Measurements from ENCODE around the gene PFDN1. TPM values are rescaled to one million over a fixed set of nuclear protein-coding genes. Genes with fewer than 3 reads are reported as not detected.
A peak's percentile ranks its signal among the peaks of the same experiment; 100 is the strongest.

The PFDN1 gene
- total RNA-seq, 2 experiments from 2014 or later: 50.6 to 57.1 TPM

DNA sequence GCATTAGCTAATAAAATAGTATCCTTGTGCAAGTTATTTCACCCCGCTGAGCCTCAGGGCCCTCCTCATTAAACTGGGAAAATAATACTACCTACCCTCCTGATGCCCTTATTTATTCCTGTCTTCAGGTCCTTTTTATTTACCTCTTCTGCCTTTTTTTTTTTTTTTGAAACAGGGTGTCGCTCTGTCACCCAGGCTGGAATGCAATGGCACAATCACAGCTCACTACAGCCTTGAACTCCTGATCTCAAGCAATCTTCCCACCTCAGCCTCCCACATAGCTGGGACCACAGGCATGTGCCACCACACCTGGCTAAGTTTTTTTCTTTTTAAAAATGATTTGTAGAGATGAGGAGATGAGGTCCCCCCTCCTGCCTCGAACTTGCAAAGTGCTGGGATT lies 22.6 kb upstream of the PFDN1 start:
- Mint-ChIP-seq H3K27me3 (ENCODE audit: low read depth) (no peaks in the 10 kb centered on the region), H3K9me3 (no peaks in the 10 kb centered on the region), H3K4me3 (no peak overlapping the region), H3K4me1 (ENCODE audit: low read depth) (peaks cover 7% of the 10 kb centered on the region), H3K36me3 (ENCODE audit: low read depth) (no peaks in the 10 kb centered on the region), H3K27ac (no peak overlapping the region)
- DNase-seq: no peak
- intact Hi-C loops (cut with micrococcal nuclease): no loop called here
- CTCF ChIA-PET: interaction anchor here (1.6 kb wide), 1 partner anchor 81 kb away, joined by 4 read pairs; no protein-coding TSS in a partner anchor

DNA sequence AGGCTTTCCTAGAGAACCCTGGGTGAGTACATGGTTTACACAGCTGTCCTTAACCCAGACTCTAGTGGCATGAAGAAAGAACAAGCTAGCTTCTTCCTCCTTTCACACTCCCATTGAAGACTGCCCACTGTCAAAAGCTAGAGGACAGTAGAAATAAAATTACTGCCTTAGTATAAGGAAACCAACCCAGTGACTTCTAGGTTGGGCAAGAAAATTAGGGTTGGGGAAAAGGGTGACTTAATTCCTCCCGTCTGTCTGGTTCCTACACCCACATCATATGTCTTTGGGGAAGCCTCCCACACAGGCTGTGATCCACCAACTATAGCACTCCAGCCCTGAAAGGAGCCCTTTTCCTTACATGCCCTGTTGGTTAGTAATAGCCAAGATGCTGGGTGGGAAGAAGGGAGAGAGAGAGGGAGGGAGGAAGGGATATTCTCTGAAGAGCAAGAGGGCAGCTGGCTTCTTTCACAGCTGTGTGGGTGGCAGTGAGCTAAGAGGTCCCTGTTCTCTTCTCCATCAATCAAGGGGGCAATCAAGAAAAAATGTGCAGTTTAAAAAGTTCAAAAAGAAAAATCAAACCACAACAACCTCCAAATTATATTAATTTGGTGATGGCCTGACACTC lies 21.8 kb upstream of the PFDN1 start:
- Mint-ChIP-seq H3K4me3 (no peak overlapping the region), H3K4me1 (ENCODE audit: low read depth) (peaks cover 7% of the 10 kb centered on the region), H3K36me3 (ENCODE audit: low read depth) (no peaks in the 10 kb centered on the region), H3K27me3 (ENCODE audit: low read depth) (no peaks in the 10 kb centered on the region), H3K9me3 (no peaks in the 10 kb centered on the region), H3K27ac (no peak overlapping the region)
- intact Hi-C loops (cut with micrococcal nuclease): no loop called here
- CTCF ChIA-PET: interaction anchor here (1.6 kb wide), 1 partner anchor 80 kb away, joined by 4 read pairs; no protein-coding TSS in a partner anchor
- DNase-seq: no peak

DNA sequence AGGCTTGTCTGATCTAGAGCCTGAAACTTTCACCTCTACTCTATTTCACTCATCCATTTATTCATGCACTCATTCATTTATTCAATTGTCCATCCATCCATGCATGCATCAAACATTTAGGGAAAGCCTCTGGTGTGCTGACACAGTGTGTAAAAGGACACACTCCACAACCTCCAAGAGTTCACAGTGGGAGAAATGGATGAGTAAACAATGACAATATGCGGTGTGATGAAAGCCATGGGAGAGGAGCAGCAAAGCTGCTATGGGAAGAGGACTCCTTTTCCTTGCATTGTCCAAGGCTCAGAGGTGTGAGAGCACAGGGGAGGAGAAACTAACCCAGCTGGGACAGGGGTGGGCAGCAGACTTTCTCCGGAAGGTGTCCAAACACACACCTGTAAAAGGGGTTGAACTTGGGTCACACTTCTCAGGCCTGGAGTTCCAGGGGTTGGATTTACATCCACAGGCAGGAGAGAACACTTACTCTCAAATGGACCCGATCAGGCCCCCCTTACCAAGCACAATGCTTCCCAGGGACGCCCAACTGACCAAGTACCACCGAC lies 21.2 kb upstream of the PFDN1 start:
- Mint-ChIP-seq H3K9me3 (no peaks in the 10 kb centered on the region), H3K4me1 (ENCODE audit: low read depth) (peaks cover 7% of the 10 kb centered on the region)

DNA sequence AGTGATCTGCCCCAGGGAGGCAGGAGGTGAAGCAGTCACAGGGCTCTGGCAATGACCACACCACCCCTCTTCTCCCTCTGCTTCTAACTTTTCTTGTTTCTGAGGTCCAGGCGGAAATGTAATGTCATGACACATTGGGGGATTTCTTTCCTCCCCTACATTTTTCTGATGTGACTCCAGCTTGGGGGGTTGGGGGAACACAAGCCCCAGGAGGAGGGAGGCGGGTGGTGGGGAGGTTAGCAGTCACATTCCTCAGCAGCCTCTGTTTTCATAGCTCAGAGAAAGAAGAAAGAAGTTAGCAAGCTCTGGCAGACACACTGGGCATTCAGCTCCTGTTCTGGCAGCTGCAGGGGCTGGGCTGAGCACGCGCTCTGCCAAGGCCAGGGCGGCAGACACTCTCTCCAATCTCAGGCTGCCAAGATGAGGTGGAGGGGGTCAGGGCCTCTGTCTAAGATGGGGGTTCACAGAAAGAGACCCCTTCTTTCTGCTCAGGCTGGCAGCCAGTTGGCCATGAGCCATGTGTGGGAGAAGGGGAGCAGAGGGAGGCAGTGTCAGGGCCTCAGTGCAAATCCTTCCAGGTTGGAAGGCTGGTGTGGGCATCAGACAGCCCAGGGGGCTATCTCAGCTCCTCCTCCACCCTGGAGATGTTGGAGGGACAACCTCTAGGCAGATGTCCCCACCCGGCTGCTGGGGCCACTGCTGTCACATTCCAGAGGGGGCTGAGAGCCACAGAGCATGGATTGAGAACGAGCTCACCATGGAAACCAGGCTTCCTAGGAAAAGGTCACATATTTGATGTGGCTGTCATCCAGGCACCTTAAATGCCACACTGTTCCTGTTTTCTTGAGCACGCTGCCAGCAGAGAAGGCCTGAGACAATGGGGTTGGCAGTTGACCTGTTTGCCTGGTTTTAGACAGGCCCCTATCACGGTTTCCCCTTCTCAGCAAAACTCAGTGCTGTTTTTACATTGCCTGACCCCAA lies 20.1 kb upstream of the PFDN1 start:
- no peak overlapping the region for H3K27ac Mint-ChIP-seq
- no peak for DNase-seq
- H3K27me3 Mint-ChIP-seq (ENCODE audit: low read depth): no peaks in the 10 kb centered on the region

More for the DNA sequence above, 21.2 kb upstream of the PFDN1 start:
- no peak overlapping the region for H3K27ac Mint-ChIP-seq
- no peaks in the 10 kb centered on the region for H3K27me3 Mint-ChIP-seq (ENCODE audit: low read depth)
- intact Hi-C loops (cut with micrococcal nuclease): no loop called here
- CTCF ChIA-PET: interaction anchor here (1.6 kb wide), 1 partner anchor 79 kb away, joined by 4 read pairs; no protein-coding TSS in a partner anchor
- no peaks in the 10 kb centered on the region for H3K36me3 Mint-ChIP-seq (ENCODE audit: low read depth)
- no peak overlapping the region for H3K4me3 Mint-ChIP-seq
- DNase-seq: no peak

DNA sequence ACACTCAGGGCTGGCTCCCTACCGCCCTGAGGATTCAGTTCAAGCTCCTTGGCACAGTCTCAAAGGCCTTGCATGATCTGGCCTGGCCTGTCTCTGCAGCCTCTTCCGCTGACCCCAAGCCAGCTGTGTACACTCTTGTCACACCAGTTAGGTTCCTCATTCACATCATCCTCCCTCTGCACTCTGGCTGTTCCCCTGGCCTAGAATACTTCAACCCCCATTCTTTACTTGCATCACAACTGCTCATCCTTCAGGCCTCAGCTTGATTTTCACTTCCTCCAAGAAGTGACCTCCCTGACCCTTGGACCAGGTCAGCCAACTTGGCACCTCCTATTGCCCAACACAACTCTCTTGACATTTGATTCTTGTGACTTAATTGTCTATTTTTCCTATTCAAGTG lies 18.9 kb upstream of the PFDN1 start:
- DNase-seq: no peak
- Mint-ChIP-seq H3K27ac (no peak overlapping the region), H3K27me3 (ENCODE audit: low read depth) (no peaks in the 10 kb centered on the region)

More for the DNA sequence above, 20.1 kb upstream of the PFDN1 start:
- no peaks in the 10 kb centered on the region for H3K9me3 Mint-ChIP-seq
- H3K4me1 Mint-ChIP-seq (ENCODE audit: low read depth): peaks cover 7% of the 10 kb centered on the region
- intact Hi-C loops (cut with micrococcal nuclease): no loop called here
- H3K36me3 Mint-ChIP-seq (ENCODE audit: low read depth): no peaks in the 10 kb centered on the region
- CTCF ChIA-PET: interaction anchor here (0.6 kb wide), 1 partner anchor 249 kb away, joined by 3 read pairs; no protein-coding TSS in a partner anchor
- H3K4me3 Mint-ChIP-seq: no peak overlapping the region

DNA sequence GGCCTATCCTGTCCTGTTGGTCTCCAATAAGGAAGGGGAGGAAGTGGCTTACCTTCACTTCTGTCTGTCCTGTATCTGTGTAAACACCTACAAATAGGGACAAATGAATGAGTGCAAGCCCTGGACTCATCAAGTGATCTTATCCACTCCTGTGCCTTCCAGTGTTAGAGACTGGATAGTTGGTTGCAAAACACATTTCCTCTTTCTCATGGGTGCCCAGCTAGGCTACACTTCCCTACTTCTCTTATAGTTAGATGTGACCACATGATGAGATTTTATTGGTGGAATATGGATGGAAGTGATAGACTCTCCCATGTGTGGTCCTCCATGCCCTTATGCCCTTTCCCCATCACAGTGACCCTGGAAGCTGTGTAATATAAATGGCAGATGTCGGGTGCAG lies 16.9 kb upstream of the PFDN1 start:
- Mint-ChIP-seq H3K36me3 (ENCODE audit: low read depth) (no peaks in the 10 kb centered on the region), H3K4me3 (no peak overlapping the region)
- CTCF ChIA-PET: interaction anchor here (0.6 to 2.6 kb wide), 4 partner anchors 9 to 76 kb away, joined by 4 to 10 read pairs (median 5); partner anchors contain the start of gene HBEGF

More for the DNA sequence above, 18.9 kb upstream of the PFDN1 start:
- intact Hi-C loops (cut with micrococcal nuclease): no loop called here
- Mint-ChIP-seq H3K4me1 (ENCODE audit: low read depth) (peaks cover 7% of the 10 kb centered on the region), H3K4me3 (no peak overlapping the region), H3K36me3 (ENCODE audit: low read depth) (no peaks in the 10 kb centered on the region), H3K9me3 (no peaks in the 10 kb centered on the region)
- CTCF ChIA-PET: interaction anchor here (2.6 kb wide), 1 partner anchor 24 kb away, joined by 10 read pairs; the partner anchor contains the start of gene HBEGF

DNA sequence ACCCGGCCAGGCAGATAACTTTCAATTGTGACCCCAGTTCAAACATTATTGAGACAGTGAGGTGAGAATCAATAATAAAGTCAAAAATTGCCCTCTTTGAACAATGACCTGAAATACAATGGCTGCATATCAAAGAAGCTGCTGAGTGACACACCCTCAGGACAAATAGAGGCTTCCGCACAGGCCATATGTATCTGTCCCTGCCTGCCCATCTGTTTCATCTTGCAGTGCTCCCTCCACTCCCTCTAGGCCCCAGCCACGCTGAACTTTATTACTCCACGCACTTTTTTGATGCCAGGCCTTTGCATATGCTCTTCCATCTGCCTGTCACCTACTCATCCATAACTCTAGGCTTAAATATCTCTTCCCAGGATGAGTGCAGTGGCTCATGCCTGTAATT lies 15.9 kb upstream of the PFDN1 start:
- CTCF ChIA-PET: no interaction called here
- intact Hi-C loops (cut with micrococcal nuclease): no loop called here
- no peaks in the 10 kb centered on the region for H3K36me3 Mint-ChIP-seq (ENCODE audit: low read depth)
- no peak overlapping the region for H3K4me3 Mint-ChIP-seq
- H3K27ac Mint-ChIP-seq: no peak overlapping the region
- no peaks in the 10 kb centered on the region for H3K9me3 Mint-ChIP-seq
- H3K27me3 Mint-ChIP-seq (ENCODE audit: low read depth): no peaks in the 10 kb centered on the region
- no peak for DNase-seq
- H3K4me1 Mint-ChIP-seq (ENCODE audit: low read depth): no peaks in the 10 kb centered on the region

More for the DNA sequence above, 16.9 kb upstream of the PFDN1 start:
- intact Hi-C loops (cut with micrococcal nuclease): no loop called here
- Mint-ChIP-seq H3K4me1 (ENCODE audit: low read depth) (peaks cover 5% of the 10 kb centered on the region), H3K9me3 (no peaks in the 10 kb centered on the region), H3K27me3 (ENCODE audit: low read depth) (no peaks in the 10 kb centered on the region), H3K27ac (no peak overlapping the region)
- DNase-seq: no peak

DNA sequence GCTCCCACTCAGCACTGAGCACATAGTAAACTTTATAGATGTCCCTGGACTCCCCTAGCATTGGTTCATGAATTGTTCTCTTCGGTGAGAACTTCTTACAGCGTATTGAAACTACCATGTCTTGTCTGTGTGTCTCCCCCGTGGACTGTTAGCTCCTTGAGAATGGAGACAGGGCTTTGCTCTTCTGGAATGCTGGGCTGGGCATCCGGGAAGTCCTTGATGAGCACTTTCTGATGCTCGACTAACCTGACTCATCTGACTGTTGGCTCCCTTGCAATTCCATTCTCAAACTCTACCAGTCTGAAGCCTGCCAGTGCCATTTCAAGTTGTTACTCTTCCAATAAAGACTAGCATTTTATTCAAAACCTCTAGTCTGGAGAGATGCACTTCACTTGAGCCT lies 15.0 kb upstream of the PFDN1 start:
- intact Hi-C loops (cut with micrococcal nuclease): no loop called here
- DNase-seq: no peak
- Mint-ChIP-seq H3K9me3 (no peaks in the 10 kb centered on the region), H3K4me3 (no peak overlapping the region), H3K36me3 (ENCODE audit: low read depth) (no peaks in the 10 kb centered on the region), H3K4me1 (ENCODE audit: low read depth) (no peaks in the 10 kb centered on the region), H3K27ac (no peak overlapping the region), H3K27me3 (ENCODE audit: low read depth) (no peaks in the 10 kb centered on the region)
- CTCF ChIA-PET: interaction anchor here (1.1 to 1.3 kb wide), 2 partner anchors 28 to 78 kb away, joined by 3 read pairs; partner anchors contain the start of gene HBEGF

DNA sequence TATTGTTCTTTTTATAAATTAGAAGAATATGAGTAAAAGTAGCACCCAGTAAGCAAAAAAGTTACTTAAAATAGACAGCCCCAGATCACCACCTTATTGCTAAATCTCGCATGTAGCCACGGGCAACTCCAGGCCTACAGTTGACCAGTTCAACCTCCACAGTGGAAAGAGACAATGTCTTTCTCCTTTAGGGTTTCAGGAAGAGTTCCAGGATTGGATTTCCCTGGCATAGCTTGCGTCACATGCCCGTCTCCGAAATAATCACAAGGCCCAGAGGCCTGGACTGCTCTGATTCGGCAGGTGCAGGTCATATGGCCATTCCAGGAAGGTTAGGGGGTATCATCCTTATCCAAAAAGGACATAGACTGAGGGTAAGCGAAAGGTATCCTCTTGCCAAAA lies 9.9 kb upstream of the PFDN1 start:
- Mint-ChIP-seq H3K36me3 (ENCODE audit: low read depth) (no peaks in the 10 kb centered on the region), H3K27ac (no peak overlapping the region), H3K4me3 (no peak overlapping the region), H3K27me3 (ENCODE audit: low read depth) (peaks cover 4% of the 10 kb centered on the region), H3K9me3 (no peaks in the 10 kb centered on the region), H3K4me1 (ENCODE audit: low read depth) (peaks cover 4% of the 10 kb centered on the region)
- intact Hi-C loops (cut with micrococcal nuclease): no loop called here
- CTCF ChIA-PET: no interaction called here
- DNase-seq: no peak

DNA sequence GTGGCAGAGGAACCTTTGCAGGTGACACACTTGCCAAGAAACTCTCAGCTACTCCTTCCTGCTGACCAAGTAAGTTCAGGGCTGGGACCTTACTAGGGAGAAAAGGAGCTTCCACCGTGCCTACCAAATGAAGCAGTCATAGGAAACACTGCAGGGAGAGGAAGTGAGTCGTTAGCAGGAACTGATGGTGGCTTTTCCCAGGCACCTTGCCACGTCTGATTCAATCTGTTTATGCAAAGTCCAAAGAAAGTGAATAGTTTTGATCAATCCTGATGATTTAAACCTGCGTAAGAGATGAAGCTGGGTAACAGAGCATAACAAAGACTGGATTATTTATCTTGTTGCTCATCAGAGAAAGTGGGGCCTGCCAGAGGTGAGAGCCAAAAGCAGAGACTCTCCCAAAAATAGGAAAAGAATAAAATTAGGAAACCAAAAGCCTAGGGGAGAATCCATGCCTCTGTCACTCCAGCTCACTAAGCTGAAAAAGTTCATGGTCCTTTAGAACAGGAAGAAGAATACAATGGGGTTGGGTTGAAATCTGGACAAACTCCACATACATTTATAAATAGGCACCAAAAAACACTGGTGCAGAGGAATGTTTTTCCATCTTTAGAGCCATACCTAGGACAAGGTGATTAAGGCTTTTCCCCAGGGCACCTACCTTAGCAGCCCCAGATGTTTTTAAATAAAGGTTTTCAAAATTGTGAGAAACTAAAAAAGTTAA lies 9.3 kb upstream of the PFDN1 start:
- Mint-ChIP-seq H3K27ac (no peak overlapping the region), H3K9me3 (no peaks in the 10 kb centered on the region), H3K4me1 (ENCODE audit: low read depth) (peaks cover 4% of the 10 kb centered on the region), H3K4me3 (no peak overlapping the region), H3K36me3 (ENCODE audit: low read depth) (no peaks in the 10 kb centered on the region), H3K27me3 (ENCODE audit: low read depth) (peaks cover 4% of the 10 kb centered on the region)
- intact Hi-C loops (cut with micrococcal nuclease): no loop called here
- peak; percentile 15 for DNase-seq
- CTCF ChIA-PET: interaction anchor here (1.3 to 1.7 kb wide), 2 partner anchors 40 to 47 kb away, joined by 3 to 8 read pairs; partner anchors contain the start of gene SLC4A9

DNA sequence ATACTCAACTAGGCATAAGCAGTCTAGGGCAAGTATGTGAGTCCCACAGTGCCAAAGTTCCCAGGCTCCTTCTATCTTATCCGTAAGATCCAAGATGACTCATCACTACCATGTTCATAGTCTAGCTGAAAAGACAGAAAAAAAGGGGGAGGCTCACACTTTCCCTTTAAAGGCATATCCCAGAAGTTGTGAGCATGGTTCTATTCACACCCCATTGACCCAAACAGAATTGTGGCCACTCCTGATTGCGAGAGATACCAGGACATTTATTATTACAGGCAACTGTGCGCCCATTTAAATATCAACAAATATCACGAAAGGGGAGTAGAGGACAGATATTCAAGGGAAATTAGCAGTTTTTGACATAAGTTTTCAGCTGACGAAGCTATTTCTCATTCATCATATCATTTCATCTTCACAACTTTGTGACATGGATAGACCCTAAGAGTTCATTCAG lies 8.1 kb upstream of the PFDN1 start:
- no peaks in the 10 kb centered on the region for H3K36me3 Mint-ChIP-seq (ENCODE audit: low read depth)
- peaks cover 4% of the 10 kb centered on the region for H3K4me1 Mint-ChIP-seq (ENCODE audit: low read depth)
- H3K9me3 Mint-ChIP-seq: no peaks in the 10 kb centered on the region
- DNase-seq: no peak
- peaks cover 4% of the 10 kb centered on the region for H3K27me3 Mint-ChIP-seq (ENCODE audit: low read depth)
- no peak overlapping the region for H3K27ac Mint-ChIP-seq
- no peak overlapping the region for H3K4me3 Mint-ChIP-seq
- intact Hi-C loops (cut with micrococcal nuclease): no loop called here
- CTCF ChIA-PET: interaction anchor here (1.3 to 1.7 kb wide), 3 partner anchors 9 to 48 kb away, joined by 3 to 8 read pairs (median 4); partner anchors contain the start of gene SLC4A9
